Measurements from ENCODE around the gene CRLF1.

- no peak for TF ChIP-seq CTCF (conservative IDR thresholded peaks at IDR 0.05; ENCODE audit: low read length)
- no peak; the same call in 1 of the 2 replicates for TF ChIP-seq EZH2phosphoT487 (IDR thresholded peaks at IDR 0.05; ENCODE audit: borderline replicate concordance, low read depth, low read length)
These were observed 4.1 kb upstream of the CRLF1 start for GRCh38 chr19:18610556-18611326.
